H9 (cell line): ENCODE data around the gene RCSD1. TPM values are rescaled to one million over a fixed set of nuclear protein-coding genes. Genes with fewer than 3 reads are reported as not detected.
A peak's percentile ranks its signal among the peaks of the same experiment; 100 is the strongest.

Source experiments
- DNase-seq: peaks from one replicate; pipeline ENCODE4 v3.0.0-alpha.2; 2017
- H2AFZ ChIP-seq: one replicate; pipeline ENCODE4 v1.6.1; 2013; ENCODE audit warnings: mild to moderate bottlenecking, low read length, control low read depth, moderate library complexity
- H2AK5ac ChIP-seq: 2 replicates; pipeline ENCODE4 v1.6.1; 2013; ENCODE audit warnings: low read length, control low read depth, mixed read lengths; ENCODE audit not compliant: insufficient read length
- H2BK120ac ChIP-seq: one replicate; pipeline ENCODE4 v1.6.1; 2013; ENCODE audit warnings: low read depth, mild to moderate bottlenecking, low read length, control low read depth, inconsistent platforms; ENCODE audit not compliant: poor library complexity, severe bottlenecking
- H2BK12ac ChIP-seq: 2 replicates; pipeline ENCODE4 v1.6.1; 2013; ENCODE audit warnings: low read length, control low read depth, mixed read lengths, low read depth; ENCODE audit not compliant: insufficient read length
- H2BK15ac ChIP-seq: 2 replicates; pipeline ENCODE4 v1.6.1; 2013; ENCODE audit warnings: low read depth, low read length, control low read depth
- H2BK20ac ChIP-seq: one replicate; pipeline ENCODE4 v1.6.1; 2013; ENCODE audit warnings: low read depth, mild to moderate bottlenecking, low read length, control low read depth, inconsistent platforms; ENCODE audit not compliant: poor library complexity, severe bottlenecking
- H2BK5ac ChIP-seq: 2 replicates; pipeline ENCODE4 v1.6.1; 2013; ENCODE audit warnings: low read length, control low read depth, mixed read lengths; ENCODE audit not compliant: insufficient read length
- H3K14ac ChIP-seq: 2 replicates; pipeline ENCODE4 v1.6.1; 2013; ENCODE audit warnings: low read length, control low read depth; ENCODE audit not compliant: insufficient read depth
- H3K18ac ChIP-seq: 2 replicates; pipeline ENCODE4 v1.6.1; 2013; ENCODE audit warnings: low read depth, mild to moderate bottlenecking, mixed read lengths, low read length, control low read depth; ENCODE audit not compliant: insufficient read length
- H3K23ac ChIP-seq: 2 replicates; pipeline ENCODE4 v1.6.1; 2013; ENCODE audit warnings: low read length, control low read depth, mixed read lengths, low read depth; ENCODE audit not compliant: insufficient read length
- H3K23me2 ChIP-seq: 2 replicates; pipeline ENCODE4 v1.6.1; 2013; ENCODE audit warnings: low read depth, mild to moderate bottlenecking, mixed read lengths, low read length, control low read depth; ENCODE audit not compliant: insufficient read length, poor library complexity, severe bottlenecking
- H3K27ac ChIP-seq: 2 replicates; pipeline ENCODE4 v1.5.1; 2013; ENCODE audit warnings: low read length, control low read depth, mixed read lengths, low read depth; ENCODE audit not compliant: insufficient read length
- H3K27me3 ChIP-seq: 2 replicates; pipeline ENCODE4 v1.6.1; 2013; ENCODE audit warnings: low read length, control low read depth, inconsistent platforms; ENCODE audit not compliant: insufficient read depth
- H3K4ac ChIP-seq: 2 replicates; pipeline ENCODE4 v1.6.1; 2013; ENCODE audit warnings: low read depth, mild to moderate bottlenecking, control low read depth, inconsistent platforms, low read length, moderate library complexity
- H3K4me1 ChIP-seq: 2 replicates; pipeline ENCODE4 v1.6.1; 2013; ENCODE audit warnings: low read length, control low read depth, inconsistent platforms; ENCODE audit not compliant: insufficient read depth
- H3K4me2 ChIP-seq: 2 replicates; pipeline ENCODE4 v1.6.1; 2013; ENCODE audit warnings: low read length, control low read depth, mixed read lengths; ENCODE audit not compliant: insufficient read length, insufficient read depth
- H3K56ac ChIP-seq: 2 replicates; pipeline ENCODE4 v1.6.1; 2013; ENCODE audit warnings: low read depth, mild to moderate bottlenecking, mixed read lengths, low read length, control low read depth; ENCODE audit not compliant: insufficient read length
- H3K79me1 ChIP-seq: 2 replicates; pipeline ENCODE4 v1.6.1; 2013; ENCODE audit warnings: low read depth, mild to moderate bottlenecking, moderate library complexity, low read length, control low read depth, inconsistent platforms; ENCODE audit not compliant: insufficient read depth, poor library complexity, severe bottlenecking
- H3K79me2 ChIP-seq: 2 replicates; pipeline ENCODE4 v1.6.1; 2013; ENCODE audit warnings: low read length, control low read depth, inconsistent platforms; ENCODE audit not compliant: insufficient read depth
- H3K9ac ChIP-seq: 2 replicates; pipeline ENCODE4 v1.6.1; 2013; ENCODE audit warnings: low read length, control low read depth, mixed read lengths; ENCODE audit not compliant: insufficient read length; ENCODE audit errors: extremely low read depth
- H3K9me3 ChIP-seq: one replicate; pipeline ENCODE4 v1.6.1; 2013; ENCODE audit warnings: low read depth, low read length, inconsistent platforms; ENCODE audit not compliant: control insufficient read depth
- H3T11ph ChIP-seq: one replicate; pipeline ENCODE4 v1.6.1; 2013; ENCODE audit warnings: mild to moderate bottlenecking, low read length, control low read depth, inconsistent platforms
- H4K20me1 ChIP-seq: one replicate; pipeline ENCODE4 v1.6.1; 2013; ENCODE audit not compliant: control insufficient read depth, insufficient read length, insufficient read depth
- H4K5ac ChIP-seq: 2 replicates; pipeline ENCODE4 v1.6.1; 2013; ENCODE audit warnings: low read depth, mild to moderate bottlenecking, mixed read lengths, low read length, control low read depth; ENCODE audit not compliant: insufficient read length
- H4K8ac ChIP-seq: replicated peaks from 2 replicates; pipeline ENCODE4 v1.6.1; 2013; ENCODE audit warnings: low read length, control low read depth, mixed read lengths, low read depth; ENCODE audit not compliant: insufficient read length
- H4K91ac ChIP-seq: 2 replicates; pipeline ENCODE4 v1.6.1; 2013; ENCODE audit warnings: low read depth, mild to moderate bottlenecking, moderate library complexity, mixed read lengths, low read length, control low read depth; ENCODE audit not compliant: insufficient read length
- H3K27ac Mint-ChIP-seq, 3 experiments: 2 replicates in 2 of 3; 3 replicates in 1 of 3; pipeline ENCODE4 v1.8.0; 2020 to 2021; ENCODE audit warnings: mixed read lengths in 3 of 3, mild to moderate bottlenecking in 1 of 3, moderate library complexity in 1 of 3
- H3K27me3 Mint-ChIP-seq: 2 replicates; pipeline ENCODE4 v1.8.0; 2021; ENCODE audit warnings: low read depth, mild to moderate bottlenecking, moderate library complexity, mixed read lengths
- H3K36me3 Mint-ChIP-seq, 3 experiments: 2 replicates in 2 of 3; 3 replicates in 1 of 3; pipeline ENCODE4 v1.8.0; 2020 to 2021; ENCODE audit warnings: low read depth in 3 of 3, mixed read lengths in 3 of 3; ENCODE audit not compliant: insufficient read depth in 1 of 3
- H3K4me1 Mint-ChIP-seq, 2 experiments: 2 replicates each; pipeline ENCODE4 v1.8.0; 2020; ENCODE audit warnings: mixed read lengths in 2 of 2
- H3K4me3 Mint-ChIP-seq, 2 experiments: 2 replicates in 1 of 2; 3 replicates in 1 of 2; pipeline ENCODE4 v1.8.0; 2020 to 2021; ENCODE audit warnings: mild to moderate bottlenecking in 2 of 2, mixed read lengths in 2 of 2, moderate library complexity in 1 of 2
- H3K9me3 Mint-ChIP-seq, 2 experiments: 2 replicates in 1 of 2; 3 replicates in 1 of 2; pipeline ENCODE4 v1.8.0; 2020; ENCODE audit warnings: mild to moderate bottlenecking in 2 of 2, mixed read lengths in 2 of 2, moderate library complexity in 1 of 2
- WGBS: extraction: QIAGEN DNeasy Blood & Tissue Kit; methylation state at CpG from one replicate; pipeline ENCODE4 v1.1.7; 2013; ENCODE audit warnings: missing lambda C conversion rate, low lambda C conversion rate, mixed read lengths; ENCODE audit not compliant: insufficient read length; ENCODE audit errors: extremely low coverage; 5-methylcytosine and 5-hydroxymethylcytosine counted together
- total RNA-seq: library from RNA; stranded (reverse); gene quantifications from 2 replicates; pipeline ENCODE4 v1.2.1, GENCODE V29; 2021
- TF ChIP-seq, protein P1 (sequence below): fragments of 200-600 bp; sonication (generic); conservative IDR thresholded peaks from 3 replicates; pipeline ENCODE4 v1.8.0; 2021; ENCODE audit warnings: antibody characterized with exemption, mild to moderate bottlenecking

Gene RCSD1
- total RNA-seq, 1 experiment from 2014 or later, result 0.13 TPM

- H2BK5ac ChIP-seq, result no peak overlapping the region
- H3K4ac ChIP-seq, result no peak overlapping the region
- H3K23me2 ChIP-seq, result no peaks in the 10 kb centered on the region
- H3K79me1 ChIP-seq, result no peaks in the 10 kb centered on the region
- H4K8ac ChIP-seq, result no peak overlapping the region
- peaks cover 11% of the 10 kb centered on the region for H3K27me3 Mint-ChIP-seq
- H3K4me2 ChIP-seq, result no peak overlapping the region
- no peaks in the 10 kb centered on the region; a peak in 1 of 5 replicates for H3K9me3 Mint-ChIP-seq
- H4K91ac ChIP-seq, result no peak overlapping the region
- H3K4me1 Mint-ChIP-seq, result peaks cover 57 to 65% of the 10 kb centered on the region in 2 experiments
- H2AK5ac ChIP-seq, result no peak overlapping the region
- no peaks in the 10 kb centered on the region for H3K79me2 ChIP-seq
- no peak overlapping the region for H2BK20ac ChIP-seq
- peaks cover 9% of the 10 kb centered on the region for H3K4me1 ChIP-seq
- no peak overlapping the region for H3T11ph ChIP-seq
- no peak overlapping the region for H3K56ac ChIP-seq
- H3K36me3 Mint-ChIP-seq, result no peaks in the 10 kb centered on the region
- no peak overlapping the region for H2BK12ac ChIP-seq
- no CpG with 5 or more reads among the region's 2 CpGs for WGBS
- no peak overlapping the region for H4K5ac ChIP-seq
- no peak overlapping the region for H3K27ac ChIP-seq
- DNase-seq, result no peak
- H3K27me3 ChIP-seq, result no peaks in the 10 kb centered on the region
- no peak overlapping the region for H3K14ac ChIP-seq
- TF ChIP-seq, protein P1, sequence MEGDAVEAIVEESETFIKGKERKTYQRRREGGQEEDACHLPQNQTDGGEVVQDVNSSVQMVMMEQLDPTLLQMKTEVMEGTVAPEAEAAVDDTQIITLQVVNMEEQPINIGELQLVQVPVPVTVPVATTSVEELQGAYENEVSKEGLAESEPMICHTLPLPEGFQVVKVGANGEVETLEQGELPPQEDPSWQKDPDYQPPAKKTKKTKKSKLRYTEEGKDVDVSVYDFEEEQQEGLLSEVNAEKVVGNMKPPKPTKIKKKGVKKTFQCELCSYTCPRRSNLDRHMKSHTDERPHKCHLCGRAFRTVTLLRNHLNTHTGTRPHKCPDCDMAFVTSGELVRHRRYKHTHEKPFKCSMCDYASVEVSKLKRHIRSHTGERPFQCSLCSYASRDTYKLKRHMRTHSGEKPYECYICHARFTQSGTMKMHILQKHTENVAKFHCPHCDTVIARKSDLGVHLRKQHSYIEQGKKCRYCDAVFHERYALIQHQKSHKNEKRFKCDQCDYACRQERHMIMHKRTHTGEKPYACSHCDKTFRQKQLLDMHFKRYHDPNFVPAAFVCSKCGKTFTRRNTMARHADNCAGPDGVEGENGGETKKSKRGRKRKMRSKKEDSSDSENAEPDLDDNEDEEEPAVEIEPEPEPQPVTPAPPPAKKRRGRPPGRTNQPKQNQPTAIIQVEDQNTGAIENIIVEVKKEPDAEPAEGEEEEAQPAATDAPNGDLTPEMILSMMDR, result no peak
- H2AFZ ChIP-seq, result no peak overlapping the region
- no peak overlapping the region for H3K4me3 Mint-ChIP-seq
- no peak overlapping the region for H2BK120ac ChIP-seq
- H3K18ac ChIP-seq, result no peak overlapping the region
- H2BK15ac ChIP-seq, result no peak overlapping the region
- no peaks in the 10 kb centered on the region for H4K20me1 ChIP-seq
- H3K23ac ChIP-seq, result no peak overlapping the region
- H3K9me3 ChIP-seq, result no peaks in the 10 kb centered on the region
- H3K27ac Mint-ChIP-seq, result peak overlapping the region in 1 of 3 experiments; percentile 4; a peak in 1 of 7 replicates
- no peak overlapping the region for H3K9ac ChIP-seq
Measured at GRCh38 chr1:167704715-167705114, 74.7 kb downstream of the RCSD1 start.
